AG09319 (cell line): ENCODE results near the gene TM9SF1.
"Not testable (repeated sequence)": the region's sequence is repeated elsewhere in the genome, so short reads cannot be mapped to it uniquely, and the experiment has no call there.

ENCODE experiments used
- DNase-seq: peaks from one replicate; pipeline ENCODE4 v3.0.0-alpha.2; 2010; ENCODE audit warnings: low read depth; ENCODE audit errors: extremely low read depth
- CTCF ChIP-seq: IDR thresholded peaks from 2 replicates; pipeline ENCODE4 v1.5.1; 2011; ENCODE audit warnings: low read depth, mild to moderate bottlenecking, inconsistent platforms, low read length, moderate library complexity

The TM9SF1 gene

DNA sequence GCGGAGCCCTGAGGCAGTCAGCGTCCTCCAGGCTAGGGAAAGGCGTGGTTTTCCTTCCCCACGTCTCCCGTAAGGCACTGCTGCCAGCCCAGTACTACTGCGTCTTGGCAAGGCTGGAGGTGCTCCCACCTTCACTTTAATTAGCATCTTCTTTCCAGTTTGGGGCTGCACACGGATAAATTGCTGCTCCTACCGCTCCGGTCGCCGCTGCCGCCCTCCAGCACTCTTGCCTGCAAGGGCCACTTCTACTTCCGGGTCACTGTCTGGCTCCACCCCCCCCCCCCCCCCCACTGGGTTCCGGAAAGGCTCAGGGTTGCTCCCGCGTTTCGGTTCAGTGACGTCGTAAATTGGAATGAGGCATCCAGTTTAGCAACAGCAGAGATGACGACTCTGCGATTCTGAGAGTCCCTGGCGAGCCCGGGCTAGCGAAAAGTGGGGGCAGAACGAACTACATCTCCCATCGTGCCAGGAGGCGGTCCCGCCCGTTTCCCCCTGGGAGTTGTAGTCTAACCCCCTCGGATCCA is 36.9 kb upstream of the TM9SF1 start, which contains the start of gene NEDD8:
Gene NEDD8 (minus strand): TSS at position 247 of the 524 bp plus-strand sequence. CDS start 100 bp downstream, at position 147.
- TF ChIP-seq CTCF: no peak

DNA sequence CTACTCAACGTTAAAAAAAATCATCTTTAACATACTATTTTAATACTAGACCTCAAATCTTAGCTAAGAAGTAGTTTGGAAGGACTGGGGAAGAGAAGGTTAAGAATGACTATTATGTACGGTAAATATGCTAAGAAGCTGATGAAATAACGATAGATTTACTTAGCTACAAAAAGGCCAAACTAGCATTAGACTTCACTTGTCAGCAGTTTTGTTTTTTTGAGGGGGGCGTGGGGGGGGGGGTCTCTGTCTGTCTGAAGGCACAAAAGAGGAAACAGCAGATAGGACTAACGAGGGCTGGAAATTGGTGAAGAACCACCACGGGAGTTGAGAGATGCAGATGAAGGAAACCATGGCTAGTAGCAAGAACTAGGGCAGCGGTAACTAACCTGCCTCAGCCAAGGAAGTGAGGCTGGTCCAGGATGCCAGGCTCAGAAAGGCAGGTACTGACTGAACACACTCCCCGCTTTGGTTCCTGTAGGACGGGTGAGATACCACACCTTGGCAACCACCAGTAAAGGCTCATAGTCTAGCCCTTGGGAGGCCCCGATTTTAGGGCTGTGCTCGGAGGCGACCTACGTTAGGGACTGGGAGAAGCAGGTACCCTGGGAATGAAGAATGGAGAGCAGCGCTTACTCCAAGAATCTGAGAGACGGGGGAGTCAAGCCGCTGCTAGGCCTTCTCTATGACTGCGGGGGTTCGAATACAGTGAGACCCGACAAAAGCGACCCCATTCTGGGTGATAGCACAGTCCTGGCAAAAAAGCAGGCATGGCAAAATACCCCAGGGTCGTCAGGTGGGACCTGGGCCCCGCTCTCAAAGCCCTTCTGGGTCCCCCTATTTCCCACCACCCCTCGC is 36.3 kb upstream of the TM9SF1 start:
- no peak for DNase-seq

More for the DNA sequence above, 36.9 kb upstream of the TM9SF1 start, which contains the start of gene NEDD8:
- DNase-seq: peak; percentile 76

GRCh38 chr14:24228902-24229301 is 33.7 kb upstream of the TM9SF1 start:
- TF ChIP-seq CTCF: no peak
- DNase-seq: no peak

More for the DNA sequence above, 36.3 kb upstream of the TM9SF1 start:
- TF ChIP-seq CTCF: no peak

GRCh38 chr14:24226473-24226872 is 31.2 kb upstream of the TM9SF1 start:
- no peak for TF ChIP-seq CTCF
- DNase-seq: no peak

DNA sequence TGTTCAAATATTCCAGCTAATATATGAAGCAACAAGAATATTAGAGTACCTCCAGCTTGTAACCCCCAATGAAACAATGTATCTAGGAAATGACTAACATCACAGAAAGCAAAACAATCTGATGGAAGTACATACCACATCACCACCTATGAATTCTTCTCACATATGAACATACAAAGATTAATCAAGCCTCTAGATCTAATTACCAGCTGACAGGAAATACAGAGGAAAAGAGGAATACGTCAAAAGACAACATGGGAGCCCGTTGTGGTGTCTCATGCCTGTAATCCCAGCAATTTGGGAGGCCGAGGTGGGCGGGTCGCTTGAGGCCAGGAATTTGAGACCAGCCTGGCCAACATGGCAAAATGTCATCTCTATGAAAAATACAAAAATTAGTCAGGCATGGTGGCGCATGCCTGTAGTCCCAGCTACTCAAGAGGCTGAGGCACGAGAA is 29.4 kb upstream of the TM9SF1 start:
- TF ChIP-seq CTCF: no peak
- no peak for DNase-seq

DNA sequence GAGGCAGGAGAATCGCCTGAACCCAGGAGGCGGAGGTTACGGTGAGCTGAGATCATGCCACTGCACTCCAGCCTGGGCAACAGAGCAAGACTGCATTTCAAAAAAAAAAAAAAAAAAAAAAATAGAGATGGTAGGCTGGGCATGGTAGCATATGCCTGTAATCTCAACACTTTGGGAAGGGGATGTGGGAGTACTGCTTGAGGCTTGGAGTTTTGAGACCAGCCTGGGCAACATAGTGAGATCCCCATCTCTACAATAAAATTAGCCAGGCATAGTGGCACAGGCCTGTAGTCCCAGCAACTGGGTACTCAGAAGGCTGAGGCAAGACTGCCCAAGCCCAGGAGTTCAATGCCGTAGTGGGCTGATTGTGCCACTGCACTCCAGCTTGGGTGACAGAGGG is 27.7 kb upstream of the TM9SF1 start:
- DNase-seq: not testable (repeated sequence)

DNA sequence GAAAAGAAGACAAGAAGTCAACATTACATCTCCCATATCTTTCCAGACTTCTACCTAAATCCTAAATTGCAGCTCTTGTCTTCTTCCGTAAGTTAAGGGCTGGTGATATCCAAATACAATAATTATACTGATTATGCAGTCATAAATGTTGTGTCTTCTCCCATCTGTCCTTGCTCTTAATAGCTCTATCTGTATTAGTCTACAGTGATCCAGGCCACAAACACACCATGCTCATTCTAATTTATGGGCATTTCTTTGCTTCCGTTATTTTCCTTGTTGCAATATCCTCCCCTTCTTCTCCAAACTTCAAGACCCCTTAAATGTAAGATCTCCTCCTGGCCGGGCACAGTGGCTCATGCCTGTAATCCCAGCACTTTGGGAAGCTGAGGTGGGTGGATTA is 24.3 kb upstream of the TM9SF1 start:
- no peak for DNase-seq
- no peak for TF ChIP-seq CTCF
